SK-N-SH (cell line): ENCODE measurements around the gene STRN. TPM values are rescaled to one million over a fixed set of nuclear protein-coding genes. Genes with fewer than 3 reads are reported as not detected.

Experiments
- CTCF ChIA-PET: fragments of 300-600, 350-600 bp; formaldehyde crosslinking; extraction: SDS; loops from one replicate; lab custom pipeline; 2021; lab: Yijun Ruan, JAX
- POLR2A ChIA-PET: fragments of 350-600 bp; sonication (Branson Sonifier 250); formaldehyde crosslinking; extraction: SDS; loops from one replicate; lab custom pipeline; 2020; ENCODE audit warnings: antibody characterized with exemption, inconsistent platforms; lab: Yijun Ruan, JAX
- DNase-seq: peaks from one replicate; pipeline ENCODE4 v3.0.0; 2012
- H2AFZ ChIP-seq: fragments of 200-600 bp; sonication (generic); 2 replicates; pipeline ENCODE4 v1.8.1; 2016; ENCODE audit warnings: antibody characterized with exemption, mild to moderate bottlenecking, low read depth
- H3F3A ChIP-seq: fragments of 200-600 bp; sonication (generic); replicated peaks from 2 replicates; pipeline ENCODE3; 2016; ENCODE audit warnings: antibody characterized with exemption, mild to moderate bottlenecking; ENCODE audit not compliant: insufficient read depth
- H3K27ac ChIP-seq, 2 experiments: fragments of 200-500 bp in 1 of 2; fragments of 200-600 bp in 1 of 2; sonication (Bioruptor generic) in 1 of 2; sonication (generic), shearing (Covaris generic) in 1 of 2; 2 replicates each; pipeline versions ENCODE4 v1.5.1 to v1.6.1; 2014 to 2016; ENCODE audit warnings: low read depth in 2 of 2, inconsistent platforms in 1 of 2, low read length in 1 of 2, mild to moderate bottlenecking in 1 of 2, mixed read lengths in 1 of 2
- H3K27me3 ChIP-seq: fragments of 200-600 bp; sonication (generic), shearing (Covaris generic); 2 replicates; pipeline ENCODE4 v1.6.1; 2016; ENCODE audit warnings: mixed run types; ENCODE audit not compliant: insufficient read depth
- H3K36me3 ChIP-seq, 2 experiments: fragments of 200-500 bp in 1 of 2; fragments of 200-600 bp in 1 of 2; sonication (Bioruptor generic) in 1 of 2; sonication (generic) in 1 of 2; replicated peaks in 1 of 2; 2 replicates each; pipeline versions ENCODE3 to v1.5.1; 2014 to 2016; ENCODE audit warnings: low read length in 1 of 2, mild to moderate bottlenecking in 1 of 2; ENCODE audit not compliant: insufficient read depth in 2 of 2, control insufficient read depth in 1 of 2
- H3K4me1 ChIP-seq, 2 experiments: fragments of 200-500 bp in 1 of 2; fragments of 200-600 bp in 1 of 2; sonication (Bioruptor generic) in 1 of 2; sonication (generic), shearing (Covaris generic) in 1 of 2; 2 replicates each; pipeline versions ENCODE4 v1.5.1 to v1.6.1; 2014 to 2016; ENCODE audit warnings: low read depth in 1 of 2, low read length in 1 of 2, mixed run types in 1 of 2; ENCODE audit not compliant: insufficient read depth in 2 of 2, control insufficient read depth in 1 of 2
- H3K4me2 ChIP-seq: fragments of 200-600 bp; sonication (generic), shearing (Covaris generic); 2 replicates; pipeline ENCODE4 v1.6.1; 2017; ENCODE audit warnings: mixed run types
- H3K4me3 ChIP-seq, 2 experiments: fragments of 200-500 bp in 1 of 2; fragments of 200-600 bp in 1 of 2; sonication (Bioruptor generic) in 1 of 2; sonication (generic), shearing (Covaris generic) in 1 of 2; 2 replicates each; pipeline versions ENCODE4 v1.5.1 to v1.8.1; 2014 to 2016; ENCODE audit warnings: low read depth in 2 of 2, inconsistent platforms in 1 of 2, low read length in 1 of 2, mild to moderate bottlenecking in 1 of 2, mixed read lengths in 1 of 2, moderate library complexity in 1 of 2
- H3K79me2 ChIP-seq: fragments of 200-600 bp; sonication (generic); 2 replicates; pipeline ENCODE4 v1.8.1; 2017; ENCODE audit warnings: mild to moderate bottlenecking; ENCODE audit not compliant: insufficient read depth
- H3K9ac ChIP-seq: fragments of 200-600 bp; sonication (generic); 2 replicates; pipeline ENCODE4 v1.6.1; 2017; ENCODE audit warnings: mixed run types
- H3K9me2 ChIP-seq: fragments of 200-600 bp; sonication (generic); 2 replicates; pipeline ENCODE4 v1.6.1; 2017; ENCODE audit warnings: mixed run types
- H3K9me3 ChIP-seq: fragments of 200-600 bp; sonication (generic); 2 replicates; pipeline ENCODE4 v1.6.1; 2017; ENCODE audit warnings: mixed run types, mild to moderate bottlenecking, moderate library complexity
- H4K20me1 ChIP-seq: fragments of 200-600 bp; sonication (generic); 2 replicates; pipeline ENCODE4 v1.6.1; 2017; ENCODE audit warnings: mild to moderate bottlenecking, mixed run types; ENCODE audit not compliant: insufficient read depth
- EZH2phosphoT487 ChIP-seq: fragments of 200-600 bp; sonication (generic); IDR thresholded peaks from 2 replicates; pipeline ENCODE4 v1.6.1; 2017; ENCODE audit warnings: low read depth, mixed run types, mild to moderate bottlenecking, antibody characterized with exemption, moderate library complexity, borderline replicate concordance
- FOSL2 ChIP-seq: IDR thresholded peaks from 2 replicates; pipeline ENCODE4 v1.4.0; 2012; ENCODE audit warnings: low read depth, mild to moderate bottlenecking, moderate library complexity, borderline replicate concordance
- FOXM1 ChIP-seq: IDR thresholded peaks from 2 replicates; pipeline ENCODE4 v1.4.0; 2012; ENCODE audit warnings: low read depth, mild to moderate bottlenecking
- GABPA ChIP-seq: IDR thresholded peaks from 2 replicates; pipeline ENCODE4 v1.4.0; 2012; ENCODE audit warnings: low read depth, mild to moderate bottlenecking
- GATA2 ChIP-seq: sonication (generic); formaldehyde crosslinking; IDR thresholded peaks from 2 replicates; pipeline ENCODE4 v1.5.0; 2020; ENCODE audit warnings: mild to moderate bottlenecking, missing genetic modification reagents
- MAX ChIP-seq: IDR thresholded peaks from 2 replicates; pipeline ENCODE4 v1.4.0; 2012; ENCODE audit warnings: low read depth
- MEF2A ChIP-seq: IDR thresholded peaks from 2 replicates; pipeline ENCODE4 v1.4.0; 2012; ENCODE audit warnings: low read depth, borderline replicate concordance
- PBX3 ChIP-seq: IDR thresholded peaks from 2 replicates; pipeline ENCODE4; 2012
- REST ChIP-seq: IDR thresholded peaks from 2 replicates; pipeline ENCODE4 v1.6.1; 2012; ENCODE audit warnings: mild to moderate bottlenecking, low read depth, low read length, moderate library complexity
- RFX5 ChIP-seq: IDR thresholded peaks from 2 replicates; pipeline ENCODE4 v1.6.1; 2012; ENCODE audit warnings: mild to moderate bottlenecking, improper control_type of control experiment, low read length
- RXRA ChIP-seq: IDR thresholded peaks from 2 replicates; pipeline ENCODE4 v1.4.0; 2012; ENCODE audit warnings: low read depth, mild to moderate bottlenecking, borderline replicate concordance
- TAF1 ChIP-seq: IDR thresholded peaks from 2 replicates; pipeline ENCODE4 v1.6.1; 2012; ENCODE audit warnings: low read depth, mild to moderate bottlenecking, low read length, moderate library complexity, borderline replicate concordance
- TCF12 ChIP-seq: IDR thresholded peaks from 2 replicates; pipeline ENCODE4 v1.4.0; 2012
- TEAD4 ChIP-seq: IDR thresholded peaks from 2 replicates; pipeline ENCODE4 v1.4.0; 2012; ENCODE audit warnings: mild to moderate bottlenecking, borderline replicate concordance; ENCODE audit not compliant: insufficient read depth
- USF1 ChIP-seq: IDR thresholded peaks from 2 replicates; pipeline ENCODE4 v1.4.0; 2012; ENCODE audit warnings: low read depth, borderline replicate concordance
- USF2 ChIP-seq: fragments of 150-350 bp; IDR thresholded peaks from 2 replicates; pipeline ENCODE4 v1.6.1; 2017; ENCODE audit warnings: antibody characterized with exemption, low read length, low read depth, borderline replicate concordance
- ZBTB33 ChIP-seq: IDR thresholded peaks from 2 replicates; pipeline ENCODE4 v1.4.0; 2012; ENCODE audit warnings: low read depth, borderline replicate concordance
- WGBS: methylation state at CpG from one replicate; pipeline ENCODE4 v1.1.6; 2017; ENCODE audit warnings: low lambda C conversion rate; 5-methylcytosine and 5-hydroxymethylcytosine counted together
- polyA plus RNA-seq, 3 experiments: library from polyadenylated mRNA; depleted of rRNA; stranded (reverse); fragments of >200 nt; gene quantifications; 2 replicates each; pipeline ENCODE4 v1.2.3, GENCODE V29; 2012

Gene STRN
- polyA plus RNA-seq, 1 of the 3 experiments (the other 2 are of a cell fraction): 4.8 TPM

GRCh38 chr2:36960005-36960675 is 6.2 kb downstream of the STRN start (continued):
- TF ChIP-seq MEF2A: no peak
- TF ChIP-seq TCF12: no peak
- no peak for TF ChIP-seq PBX3
- no peak for TF ChIP-seq USF1
- no peak for TF ChIP-seq USF2
- no peak for TF ChIP-seq FOXM1
- TF ChIP-seq RXRA: no peak
- TF ChIP-seq GATA2 (CRISPR knock-in tag): peak; percentile 17; the same call in 1 of the 2 replicates

- H3F3A ChIP-seq: peaks cover 7% of the 10 kb centered on the region
- 90% methylated on average over 6 of the region's 6 CpGs for WGBS
- CTCF ChIA-PET: no interaction called here
- TF ChIP-seq FOSL2 (no peak), ZBTB33 (no peak), TEAD4 (no peak), USF2 (no peak), RFX5 (no peak), RXRA (no peak), MAX (no peak), TAF1 (no peak), PBX3 (no peak), EZH2phosphoT487 (no peak), GABPA (no peak), REST (no peak)
Observed at GRCh38 chr2:36954977-36955607, 11.2 kb downstream of the STRN start.

More at GRCh38 chr2:36954977-36955607, 11.2 kb downstream of the STRN start:
- Histone ChIP-seq H4K20me1 (peaks cover 41% of the 10 kb centered on the region), H3K27me3 (no peaks in the 10 kb centered on the region), H3K4me1 (peaks cover 0 to 4% of the 10 kb centered on the region in 2 experiments; a peak in 3 of 4 replicates), H3K27ac (no peak overlapping the region), H3K79me2 (peaks cover 96% of the 10 kb centered on the region), H3K4me2 (no peak overlapping the region), H2AFZ (no peak overlapping the region), H3K9me2 (no peaks in the 10 kb centered on the region), H3K9ac (no peak overlapping the region), H3K4me3 (no peak overlapping the region), H3K36me3 (no peaks in the 10 kb centered on the region), H3K9me3 (no peaks in the 10 kb centered on the region)
- POLR2A ChIA-PET: interaction anchor here (1.5 kb wide), 1 partner anchor 11 kb away, joined by 3 read pairs; the partner anchor contains the start of gene STRN
- DNase-seq: no peak
